GM12878 (cell line): ENCODE measurements around the gene TMEM94. TPM values are rescaled to one million over a fixed set of nuclear protein-coding genes. Genes with fewer than 3 reads are reported as not detected.

ENCODE experiments used
- CEBPB ChIP-seq, 2 experiments: fragments of 150-350 bp in 1 of 2; IDR thresholded peaks; 2 replicates each; pipeline ENCODE4 v1.6.1; 2012 to 2014; ENCODE audit warnings: low read depth in 2 of 2, low read length in 2 of 2, borderline replicate concordance in 1 of 2, inconsistent platforms in 1 of 2
- CHD2 ChIP-seq: IDR thresholded peaks from 2 replicates; pipeline ENCODE4 v1.6.1; 2011; ENCODE audit warnings: low read depth, low read length, improper control_type of control experiment, borderline replicate concordance
- EGR1 ChIP-seq, 2 experiments: IDR thresholded peaks; 1 replicate in 1 of 2; 2 replicates in 1 of 2; pipeline ENCODE4 v1.6.1; 2011 to 2012; ENCODE audit warnings: low read depth in 2 of 2, low read length in 2 of 2, borderline replicate concordance in 1 of 2, mild to moderate bottlenecking in 1 of 2, moderate library complexity in 1 of 2
- EP300 ChIP-seq, 2 experiments: fragments of 150-350 bp in 1 of 2; IDR thresholded peaks; 2 replicates each; pipeline ENCODE4 v1.6.1; 2011 to 2012; ENCODE audit warnings: low read depth in 2 of 2, low read length in 2 of 2, borderline replicate concordance in 1 of 2, improper control_type of control experiment in 1 of 2, inconsistent platforms in 1 of 2; ENCODE audit not compliant: control insufficient read depth in 1 of 2
- GABPA ChIP-seq: IDR thresholded peaks from 2 replicates; pipeline ENCODE4 v1.6.1; 2014; ENCODE audit warnings: antibody characterized with exemption, low read depth, mild to moderate bottlenecking, inconsistent platforms
- HDAC6 ChIP-seq: fragments of 200-600 bp; sonication (generic); IDR thresholded peaks from one replicate; pipeline ENCODE4 v1.8.0; 2017; ENCODE audit warnings: antibody characterized with exemption; ENCODE audit not compliant: unreplicated experiment
- HDGF ChIP-seq: fragments of 450-650 bp; IDR thresholded peaks from 2 replicates; pipeline ENCODE4 v1.6.1; 2016; ENCODE audit warnings: antibody characterized with exemption
- IKZF2 ChIP-seq, 2 experiments: fragments of 450-650 bp; IDR thresholded peaks; 2 replicates each; pipeline ENCODE4 v1.6.1; 2017; ENCODE audit warnings: mild to moderate bottlenecking in 2 of 2, moderate library complexity in 2 of 2
- IRF3 ChIP-seq: fragments of 450-650 bp; IDR thresholded peaks from 2 replicates; pipeline ENCODE4 v1.6.1; 2014; ENCODE audit warnings: mild to moderate bottlenecking
- KLF5 ChIP-seq: fragments of 450-650 bp; IDR thresholded peaks from 2 replicates; pipeline ENCODE4 v1.6.1; 2014; ENCODE audit warnings: mild to moderate bottlenecking; ENCODE audit not compliant: partially characterized antibody
- NBN ChIP-seq: fragments of 450-650 bp; IDR thresholded peaks from 2 replicates; pipeline ENCODE4 v1.6.1; 2016
- NFIC ChIP-seq: IDR thresholded peaks from 2 replicates; pipeline ENCODE4 v1.6.1; 2012; ENCODE audit warnings: low read depth, mild to moderate bottlenecking, inconsistent platforms, low read length, moderate library complexity
- RAD51 ChIP-seq: fragments of 450-650 bp; IDR thresholded peaks from 2 replicates; pipeline ENCODE4 v1.6.1; 2016; ENCODE audit warnings: moderate library complexity, mild to moderate bottlenecking, inconsistent platforms
- SMC3 ChIP-seq: IDR thresholded peaks from 2 replicates; pipeline ENCODE4 v1.6.1; 2011; ENCODE audit warnings: low read length, improper control_type of control experiment, borderline replicate concordance
- TCF7 ChIP-seq: IDR thresholded peaks from 2 replicates; pipeline ENCODE4 v1.6.1; 2014; ENCODE audit warnings: antibody characterized with exemption, borderline replicate concordance
- ZNF217 ChIP-seq: fragments of 450-650 bp; IDR thresholded peaks from 2 replicates; pipeline ENCODE4 v1.6.1; 2017; ENCODE audit warnings: antibody characterized with exemption, mild to moderate bottlenecking
- polyA plus RNA-seq, 11 experiments: library from polyadenylated mRNA; depleted of rRNA in 4 of 11; unstranded in 6 of 11; stranded (reverse) in 5 of 11; fragments of >200 nt; fragmentation: Nextera tagmentation in 4 of 11; fragmentation: Illumina TruSeq in 1 of 11; extraction: Ambion mirVana in 4 of 11; extraction: Trizol in 1 of 11; gene quantifications; 1 replicate in 1 of 11; 2 replicates in 10 of 11; pipeline versions ENCODE4 v1.2.1 to v1.2.3, GENCODE V29; 2011 to 2016; ENCODE audit warnings: inconsistent platforms in 2 of 11, missing spikeins in 2 of 11, low read depth in 1 of 11
- total RNA-seq, 4 experiments: library from RNA; depleted of rRNA in 3 of 4; stranded (reverse); fragments of >200 nt in 3 of 4; fragmentation: Illumina TruSeq in 1 of 4; extraction: Trizol in 1 of 4; gene quantifications; 2 replicates each; pipeline versions ENCODE4 v1.2.1 to v1.2.3, GENCODE V29; 2013 to 2021
- TF ChIP-seq, protein P1 (sequence below): IDR thresholded peaks from 2 replicates; pipeline ENCODE4 v1.6.1; 2011; ENCODE audit warnings: borderline replicate concordance, low read depth, mild to moderate bottlenecking, moderate library complexity, low read length; ENCODE audit not compliant: insufficient read depth, poor library complexity, severe bottlenecking
- TF ChIP-seq, protein P2 (sequence below): fragments of 450-650 bp; IDR thresholded peaks from 2 replicates; pipeline ENCODE4 v1.6.1; 2017; ENCODE audit warnings: borderline replicate concordance
- TF ChIP-seq, protein P3 (sequence below): fragments of 450-650 bp; IDR thresholded peaks from 2 replicates; pipeline ENCODE4 v1.6.1; 2017; ENCODE audit warnings: mild to moderate bottlenecking, moderate library complexity
- TF ChIP-seq, protein P4 (sequence below): fragments of 450-650 bp; IDR thresholded peaks from 2 replicates; pipeline ENCODE4 v1.6.1; 2016; ENCODE audit warnings: mild to moderate bottlenecking
- TF ChIP-seq, protein P5 (sequence below): IDR thresholded peaks from 2 replicates; pipeline ENCODE4 v1.6.1; 2012; ENCODE audit warnings: low read depth, low read length, improper control_type of control experiment

TMEM94 gene
- total and polyA plus RNA-seq, 10 of the 15 experiments (the other 5 are each of a cell fraction or from before 2014, with no cell fraction given): 0.31 to 70.7 (median 24.4) TPM

DNA sequence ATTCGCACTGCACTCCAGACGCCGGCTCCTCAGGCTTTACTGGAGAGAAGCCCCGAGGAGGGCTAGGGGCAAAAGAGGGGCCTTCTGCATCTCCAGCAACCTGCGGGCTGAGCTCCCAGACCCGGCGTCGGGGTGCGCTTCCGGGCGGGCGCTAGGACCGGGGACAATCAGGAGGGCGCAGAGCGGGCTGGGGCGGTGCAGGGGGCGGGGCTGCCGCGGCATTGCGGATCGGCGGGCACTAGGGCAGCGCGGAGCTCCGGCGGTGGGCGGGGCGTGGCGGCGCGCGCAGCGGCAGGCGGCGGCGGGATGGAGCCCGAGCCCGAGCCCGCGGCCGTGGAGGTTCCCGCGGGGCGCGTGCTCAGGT lies 59.8 kb downstream of the TMEM94 start, which contains the start of gene TSEN54 (continued):
- no peak for TF ChIP-seq IRF3
- no peak for TF ChIP-seq CEBPB (IDR thresholded peaks at IDR 0.05; ENCODE audit: borderline replicate concordance in 1 of 2, low read depth in 2 of 2, low read length in 2 of 2)
- TF ChIP-seq, protein P1, sequence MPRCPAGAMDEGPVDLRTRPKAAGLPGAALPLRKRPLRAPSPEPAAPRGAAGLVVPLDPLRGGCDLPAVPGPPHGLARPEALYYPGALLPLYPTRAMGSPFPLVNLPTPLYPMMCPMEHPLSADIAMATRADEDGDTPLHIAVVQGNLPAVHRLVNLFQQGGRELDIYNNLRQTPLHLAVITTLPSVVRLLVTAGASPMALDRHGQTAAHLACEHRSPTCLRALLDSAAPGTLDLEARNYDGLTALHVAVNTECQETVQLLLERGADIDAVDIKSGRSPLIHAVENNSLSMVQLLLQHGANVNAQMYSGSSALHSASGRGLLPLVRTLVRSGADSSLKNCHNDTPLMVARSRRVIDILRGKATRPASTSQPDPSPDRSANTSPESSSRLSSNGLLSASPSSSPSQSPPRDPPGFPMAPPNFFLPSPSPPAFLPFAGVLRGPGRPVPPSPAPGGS: no peak
- 0 out of 2 replicates have a peak, but pooled peaks have one; percentile 9 for TF ChIP-seq NBN
- TF ChIP-seq, protein P2, sequence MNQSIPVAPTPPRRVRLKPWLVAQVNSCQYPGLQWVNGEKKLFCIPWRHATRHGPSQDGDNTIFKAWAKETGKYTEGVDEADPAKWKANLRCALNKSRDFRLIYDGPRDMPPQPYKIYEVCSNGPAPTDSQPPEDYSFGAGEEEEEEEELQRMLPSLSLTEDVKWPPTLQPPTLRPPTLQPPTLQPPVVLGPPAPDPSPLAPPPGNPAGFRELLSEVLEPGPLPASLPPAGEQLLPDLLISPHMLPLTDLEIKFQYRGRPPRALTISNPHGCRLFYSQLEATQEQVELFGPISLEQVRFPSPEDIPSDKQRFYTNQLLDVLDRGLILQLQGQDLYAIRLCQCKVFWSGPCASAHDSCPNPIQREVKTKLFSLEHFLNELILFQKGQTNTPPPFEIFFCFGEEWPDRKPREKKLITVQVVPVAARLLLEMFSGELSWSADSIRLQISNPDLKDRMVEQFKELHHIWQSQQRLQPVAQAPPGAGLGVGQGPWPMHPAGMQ: no peak
- no peak for TF ChIP-seq TCF7
- TF ChIP-seq NFIC: no peak
- no peak for TF ChIP-seq KLF5
- no peak for TF ChIP-seq GABPA
- TF ChIP-seq EGR1 (IDR thresholded peaks at IDR 0.05; ENCODE audit: borderline replicate concordance in 1 of 2, low read depth in 2 of 2, low read length in 2 of 2): peak in 1 of 2 experiments; percentile 87; a peak in 2 of 3 replicates
- TF ChIP-seq, protein P3, sequence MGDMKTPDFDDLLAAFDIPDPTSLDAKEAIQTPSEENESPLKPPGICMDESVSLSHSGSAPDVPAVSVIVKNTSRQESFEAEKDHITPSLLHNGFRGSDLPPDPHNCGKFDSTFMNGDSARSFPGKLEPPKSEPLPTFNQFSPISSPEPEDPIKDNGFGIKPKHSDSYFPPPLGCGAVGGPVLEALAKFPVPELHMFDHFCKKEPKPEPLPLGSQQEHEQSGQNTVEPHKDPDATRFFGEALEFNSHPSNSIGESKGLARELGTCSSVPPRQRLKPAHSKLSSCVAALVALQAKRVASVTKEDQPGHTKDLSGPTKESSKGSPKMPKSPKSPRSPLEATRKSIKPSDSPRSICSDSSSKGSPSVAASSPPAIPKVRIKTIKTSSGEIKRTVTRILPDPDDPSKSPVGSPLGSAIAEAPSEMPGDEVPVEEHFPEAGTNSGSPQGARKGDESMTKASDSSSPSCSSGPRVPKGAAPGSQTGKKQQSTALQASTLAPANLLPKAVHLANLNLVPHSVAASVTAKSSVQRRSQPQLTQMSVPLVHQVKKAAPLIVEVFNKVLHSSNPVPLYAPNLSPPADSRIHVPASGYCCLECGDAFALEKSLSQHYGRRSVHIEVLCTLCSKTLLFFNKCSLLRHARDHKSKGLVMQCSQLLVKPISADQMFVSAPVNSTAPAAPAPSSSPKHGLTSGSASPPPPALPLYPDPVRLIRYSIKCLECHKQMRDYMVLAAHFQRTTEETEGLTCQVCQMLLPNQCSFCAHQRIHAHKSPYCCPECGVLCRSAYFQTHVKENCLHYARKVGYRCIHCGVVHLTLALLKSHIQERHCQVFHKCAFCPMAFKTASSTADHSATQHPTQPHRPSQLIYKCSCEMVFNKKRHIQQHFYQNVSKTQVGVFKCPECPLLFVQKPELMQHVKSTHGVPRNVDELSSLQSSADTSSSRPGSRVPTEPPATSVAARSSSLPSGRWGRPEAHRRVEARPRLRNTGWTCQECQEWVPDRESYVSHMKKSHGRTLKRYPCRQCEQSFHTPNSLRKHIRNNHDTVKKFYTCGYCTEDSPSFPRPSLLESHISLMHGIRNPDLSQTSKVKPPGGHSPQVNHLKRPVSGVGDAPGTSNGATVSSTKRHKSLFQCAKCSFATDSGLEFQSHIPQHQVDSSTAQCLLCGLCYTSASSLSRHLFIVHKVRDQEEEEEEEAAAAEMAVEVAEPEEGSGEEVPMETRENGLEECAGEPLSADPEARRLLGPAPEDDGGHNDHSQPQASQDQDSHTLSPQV: no peak
- TF ChIP-seq, protein P4, sequence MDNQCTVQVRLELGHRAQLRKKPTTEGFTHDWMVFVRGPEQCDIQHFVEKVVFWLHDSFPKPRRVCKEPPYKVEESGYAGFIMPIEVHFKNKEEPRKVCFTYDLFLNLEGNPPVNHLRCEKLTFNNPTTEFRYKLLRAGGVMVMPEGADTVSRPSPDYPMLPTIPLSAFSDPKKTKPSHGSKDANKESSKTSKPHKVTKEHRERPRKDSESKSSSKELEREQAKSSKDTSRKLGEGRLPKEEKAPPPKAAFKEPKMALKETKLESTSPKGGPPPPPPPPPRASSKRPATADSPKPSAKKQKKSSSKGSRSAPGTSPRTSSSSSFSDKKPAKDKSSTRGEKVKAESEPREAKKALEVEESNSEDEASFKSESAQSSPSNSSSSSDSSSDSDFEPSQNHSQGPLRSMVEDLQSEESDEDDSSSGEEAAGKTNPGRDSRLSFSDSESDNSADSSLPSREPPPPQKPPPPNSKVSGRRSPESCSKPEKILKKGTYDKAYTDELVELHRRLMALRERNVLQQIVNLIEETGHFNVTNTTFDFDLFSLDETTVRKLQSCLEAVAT: peak; percentile 66; the same call in 1 of the 2 replicates
- TF ChIP-seq, protein P5, sequence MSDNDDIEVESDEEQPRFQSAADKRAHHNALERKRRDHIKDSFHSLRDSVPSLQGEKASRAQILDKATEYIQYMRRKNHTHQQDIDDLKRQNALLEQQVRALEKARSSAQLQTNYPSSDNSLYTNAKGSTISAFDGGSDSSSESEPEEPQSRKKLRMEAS: peak; percentile 30; the same call in 1 of the 2 replicates
- no peak for TF ChIP-seq HDAC6
- no peak for TF ChIP-seq SMC3
- TF ChIP-seq EP300 (IDR thresholded peaks at IDR 0.05; ENCODE audit: borderline replicate concordance in 1 of 2, control insufficient read depth in 1 of 2, low read depth in 2 of 2, low read length in 2 of 2): no peak
- TF ChIP-seq ZNF217: no peak; the same call in 1 of the 2 replicates
- TF ChIP-seq RAD51: no peak
- no peak for TF ChIP-seq HDGF
- TF ChIP-seq IKZF2 (IDR thresholded peaks at IDR 0.05): no peak
- TF ChIP-seq CHD2: peak; percentile 12; the same call in 1 of the 2 replicates
